K562 (cell line): Measurements from ENCODE around the gene KMT2D. TPM values are rescaled to one million over a fixed set of nuclear protein-coding genes. Genes with fewer than 3 reads are reported as not detected.

Experiments
- CBX2 ChIP-seq: fragments of 200-600 bp; sonication (generic); IDR thresholded peaks from one replicate; pipeline ENCODE4 v1.6.1; 2012; ENCODE audit warnings: mild to moderate bottlenecking, low read length, inconsistent platforms; ENCODE audit not compliant: insufficient read depth, poor library complexity, severe bottlenecking
- CBX8 ChIP-seq: fragments of 200-600 bp; sonication (generic); IDR thresholded peaks from 2 replicates; pipeline ENCODE4 v1.6.1; 2012; ENCODE audit warnings: borderline replicate concordance, mixed run types, low read depth, mild to moderate bottlenecking, moderate library complexity, mixed read lengths, low read length, control low read depth, inconsistent platforms; ENCODE audit not compliant: poor library complexity, severe bottlenecking; ENCODE audit errors: extremely low read depth
- CHCHD3 ChIP-seq: fragments of 250-450 bp; sonication (Bioruptor Pico); IDR thresholded peaks from 2 replicates; pipeline ENCODE4 v2.1.2; 2022; ENCODE audit warnings: mild to moderate bottlenecking
- CTCFL ChIP-seq: IDR thresholded peaks from 2 replicates; pipeline ENCODE4 v1.6.1; 2011; ENCODE audit warnings: borderline replicate concordance, low read depth, mild to moderate bottlenecking, moderate library complexity, low read length; ENCODE audit not compliant: insufficient read depth, poor library complexity, severe bottlenecking
- DPF2 ChIP-seq: fragments of 450-650 bp; IDR thresholded peaks from 2 replicates; pipeline ENCODE4 v1.6.1; 2016
- ETV1 ChIP-seq: fragments of 450-650 bp; conservative IDR thresholded peaks from 2 replicates; pipeline ENCODE4 v1.6.1; 2016; ENCODE audit warnings: missing genetic modification characterization, control low read depth, low read depth, missing compliant biosample characterization
- ETV5 ChIP-seq: sonication (generic); formaldehyde crosslinking; IDR thresholded peaks from 2 replicates; pipeline ENCODE4 v1.4.0; 2020; ENCODE audit warnings: low read depth, mild to moderate bottlenecking, missing genetic modification reagents
- FOXA1 ChIP-seq: fragments of 450-650 bp; IDR thresholded peaks from 2 replicates; pipeline ENCODE4 v1.6.1; 2016; ENCODE audit warnings: mild to moderate bottlenecking, borderline replicate concordance
- HNRNPK ChIP-seq: fragments of 200-400 bp; formaldehyde crosslinking; IDR thresholded peaks from one replicate; pipeline ENCODE4 v1.6.1; 2018; ENCODE audit warnings: mild to moderate bottlenecking, low read depth, low read length; ENCODE audit not compliant: poor library complexity, severe bottlenecking
- KLF6 ChIP-seq: fragments of 250-450 bp; sonication (Bioruptor Pico); IDR thresholded peaks from 2 replicates; pipeline ENCODE4 v1.4.0; 2020; ENCODE audit warnings: mild to moderate bottlenecking, moderate library complexity, borderline replicate concordance
- MXD1 ChIP-seq: fragments of 250-450 bp; sonication (Bioruptor Pico); IDR thresholded peaks from 2 replicates; pipeline ENCODE4 v1.8.0; 2021; ENCODE audit warnings: borderline replicate concordance, mild to moderate bottlenecking, moderate library complexity; ENCODE audit not compliant: poor library complexity, severe bottlenecking
- PHB ChIP-seq: fragments of 250-450 bp; sonication (Bioruptor Pico); IDR thresholded peaks from 2 replicates; pipeline ENCODE4 v1.5.0; 2021
- PTTG1 ChIP-seq: fragments of 450-650 bp; IDR thresholded peaks from 2 replicates; pipeline ENCODE4 v1.6.1; 2016; ENCODE audit warnings: low read depth, mild to moderate bottlenecking, missing genetic modification characterization, missing compliant biosample characterization
- RBM22 ChIP-seq: fragments of 200-400 bp; formaldehyde crosslinking; IDR thresholded peaks from 2 replicates; pipeline ENCODE4 v1.6.1; 2018; ENCODE audit warnings: low read length, low read depth; ENCODE audit not compliant: poor library complexity, severe bottlenecking
- SMARCE1 ChIP-seq: fragments of 450-650 bp; IDR thresholded peaks from 2 replicates; pipeline ENCODE4 v1.7.1; 2016; ENCODE audit warnings: mild to moderate bottlenecking
- TOE1 ChIP-seq, 2 experiments: fragments of 450-650 bp in 1 of 2; sonication (generic) in 1 of 2; formaldehyde crosslinking in 1 of 2; IDR thresholded peaks; 2 replicates each; pipeline versions ENCODE4 v1.7.1 to v1.8.0; 2016 to 2022; ENCODE audit warnings: borderline replicate concordance in 2 of 2, mild to moderate bottlenecking in 2 of 2, antibody characterized with exemption in 1 of 2, inconsistent platforms in 1 of 2, low read depth in 1 of 2, missing genetic modification reagents in 1 of 2, moderate library complexity in 1 of 2
- ZNF316 ChIP-seq: fragments of 450-650 bp; IDR thresholded peaks from 2 replicates; pipeline ENCODE4 v1.6.1; 2016
- ZNF511 ChIP-seq: sonication (generic); formaldehyde crosslinking; IDR thresholded peaks from 2 replicates; pipeline ENCODE4 v1.8.0; 2022; ENCODE audit warnings: mild to moderate bottlenecking, missing genetic modification reagents
- ZNF551 ChIP-seq: fragments of 250-450 bp; sonication (Bioruptor Pico); IDR thresholded peaks from 2 replicates; pipeline ENCODE4 v1.5.0; 2021; ENCODE audit warnings: mild to moderate bottlenecking, moderate library complexity
- polyA plus RNA-seq, 8 experiments: library from polyadenylated mRNA; depleted of rRNA in 4 of 8; stranded (reverse) in 5 of 8; unstranded in 3 of 8; fragments of >200 nt; fragmentation: Nextera tagmentation in 2 of 8; fragmentation: Illumina TruSeq in 1 of 8; extraction: Ambion mirVana in 2 of 8; extraction: Trizol in 1 of 8; gene quantifications; 2 replicates each; pipeline versions ENCODE4 v1.2.1 to v1.2.3, GENCODE V29; 2011 to 2014; ENCODE audit warnings: inconsistent platforms in 1 of 8, missing spikeins in 1 of 8
- total RNA-seq, 7 experiments: library from RNA; depleted of rRNA in 6 of 7; stranded (reverse); fragments of >200 nt in 6 of 7; fragmentation: Illumina TruSeq in 2 of 7; extraction: Trizol in 2 of 7; gene quantifications; 2 replicates each; pipeline versions ENCODE4 v1.2.1 to v1.2.3, GENCODE V29; 2011 to 2021; ENCODE audit warnings: low replicate concordance in 1 of 7

KMT2D gene
- total and polyA plus RNA-seq, 9 of the 15 experiments (the other 6 are each of a cell fraction or from before 2014, with no cell fraction given), result 0.22 to 93.7 (median 13.7) TPM

- peak; percentile 84 for TF ChIP-seq ETV5 (CRISPR knock-in tag)
- no peak for TF ChIP-seq ZNF316
- peak; percentile 65; the same call in 1 of the 2 replicates for TF ChIP-seq KLF6 (CRISPR knock-in tag)
- TF ChIP-seq DPF2, result peak; percentile 94
- TF ChIP-seq RBM22, result no peak
- TF ChIP-seq MXD1 (CRISPR knock-in tag), result no peak
- TF ChIP-seq TOE1 (IDR thresholded peaks at IDR 0.05; ENCODE audit: borderline replicate concordance), result peak; percentile 82
- peak; percentile 91; the same call in 1 of the 2 replicates for TF ChIP-seq TOE1 (CRISPR knock-in tag; IDR thresholded peaks at IDR 0.05; ENCODE audit: borderline replicate concordance, low read depth)
- no peak for TF ChIP-seq PHB (CRISPR knock-in tag)
- TF ChIP-seq PTTG1 (tag), result no peak
- no peak for TF ChIP-seq ZNF551 (CRISPR knock-in tag)
- no peak for TF ChIP-seq HNRNPK
- TF ChIP-seq CHCHD3 (CRISPR knock-in tag), result no peak
- no peak for TF ChIP-seq CBX8
- TF ChIP-seq ETV1 (tag), result peak; percentile 74
- peak; percentile 99 for TF ChIP-seq CTCFL
- TF ChIP-seq FOXA1, result no peak
- TF ChIP-seq SMARCE1, result peak; percentile 96
- no peak for TF ChIP-seq CBX2
- peak; percentile 61; the same call in 1 of the 2 replicates for TF ChIP-seq ZNF511 (CRISPR knock-in tag)
These were observed 31.7 kb upstream of the KMT2D start (continued) for GRCh38 chr12:49092086-49092815.
